Activated CD4-positive, alpha-beta T cell treated with anti-CD3 and anti-CD28 coated beads for 36 hours (primary cell): ENCODE data around the gene TYSND1. TPM values are rescaled to one million over a fixed set of nuclear protein-coding genes. Genes with fewer than 3 reads are reported as not detected.
"Not testable (repeated sequence)": the region's sequence is repeated elsewhere in the genome, so short reads cannot be mapped to it uniquely, and the experiment has no call there.

ENCODE experiments used
- ATAC-seq: fragments of 200-7000 bp; cut with Tn5 transposase; one replicate; pipeline ENCODE4 v1.10.0; 2021; ENCODE audit warnings: mild to moderate bottlenecking, moderate library complexity
- CTCF ChIA-PET: fragments of 350-600 bp; sonication (Branson Sonifier 250); formaldehyde crosslinking; loops from one replicate; lab custom pipeline; 2021; ENCODE audit warnings: antibody characterized with exemption; lab: Charles Lee
- POLR2A ChIA-PET: fragments of 350-600 bp; sonication (Branson Sonifier 250); formaldehyde crosslinking; loops from one replicate; lab custom pipeline; 2021; ENCODE audit warnings: antibody characterized with exemption, inconsistent platforms; lab: Charles Lee
- DNase-seq: peaks from one replicate; pipeline ENCODE4 v3.0.0-alpha.2; 2020
- H3K27ac Mint-ChIP-seq: one replicate; pipeline ENCODE4 v1.8.0; 2021; ENCODE audit warnings: mixed read lengths
- H3K27me3 Mint-ChIP-seq: one replicate; pipeline ENCODE4 v1.8.0; 2021; ENCODE audit warnings: mixed read lengths
- H3K36me3 Mint-ChIP-seq: one replicate; pipeline ENCODE4 v1.8.0; 2021; ENCODE audit warnings: low read depth, mixed read lengths
- H3K4me1 Mint-ChIP-seq: one replicate; pipeline ENCODE4 v1.8.0; 2021; ENCODE audit warnings: mixed read lengths
- H3K4me3 Mint-ChIP-seq: one replicate; pipeline ENCODE4 v1.8.0; 2021; ENCODE audit warnings: mild to moderate bottlenecking, moderate library complexity, mixed read lengths
- H3K9me3 Mint-ChIP-seq: one replicate; pipeline ENCODE4 v1.8.0; 2021; ENCODE audit warnings: low read depth, mixed read lengths
- intact Hi-C, 2 experiments: fragments of 100-400 bp; cut with DNase I in 1 of 2; cut with micrococcal nuclease in 1 of 2; formaldehyde crosslinking; loops; one replicate each; pipeline versions ENCODE4 v1.14.2 to v1.15.1; 2022 to 2024; cut with DNase I, micrococcal nuclease
- total RNA-seq, 2 experiments: library from RNA; stranded (reverse); gene quantifications; one replicate each; pipeline ENCODE4 v1.2.3, GENCODE V29; 2021

Gene TYSND1
- total RNA-seq, 2 experiments from 2014 or later, result 11.5 to 14.9 TPM

DNA sequence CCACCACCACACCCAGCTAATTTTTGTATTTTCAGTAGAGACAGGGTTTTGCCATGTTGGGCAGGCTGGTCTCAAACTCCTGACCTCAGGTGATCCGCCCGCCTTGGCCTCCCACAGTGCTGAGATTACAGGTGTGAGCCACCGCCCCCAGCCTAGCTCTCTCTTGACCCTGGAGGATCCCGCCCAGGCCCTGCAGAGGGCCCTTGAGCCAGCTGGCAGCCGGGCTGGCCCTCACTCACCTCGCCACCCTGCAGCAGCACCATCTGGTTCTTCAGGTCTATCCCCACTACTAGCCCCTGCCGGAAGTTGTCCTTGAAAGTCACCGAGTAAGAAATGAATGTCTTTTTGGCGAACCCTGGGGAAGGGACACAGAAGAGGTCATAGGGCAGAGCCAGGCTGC is 23.3 kb downstream of the TYSND1 start:
- DNase-seq, H3K27me3 Mint-ChIP-seq, CTCF ChIA-PET, intact Hi-C loops, H3K4me3 Mint-ChIP-seq, H3K36me3 Mint-ChIP-seq, H3K27ac Mint-ChIP-seq, H3K4me1 Mint-ChIP-seq, ATAC-seq, H3K9me3 Mint-ChIP-seq, POLR2A ChIA-PET: not testable (repeated sequence)

DNA sequence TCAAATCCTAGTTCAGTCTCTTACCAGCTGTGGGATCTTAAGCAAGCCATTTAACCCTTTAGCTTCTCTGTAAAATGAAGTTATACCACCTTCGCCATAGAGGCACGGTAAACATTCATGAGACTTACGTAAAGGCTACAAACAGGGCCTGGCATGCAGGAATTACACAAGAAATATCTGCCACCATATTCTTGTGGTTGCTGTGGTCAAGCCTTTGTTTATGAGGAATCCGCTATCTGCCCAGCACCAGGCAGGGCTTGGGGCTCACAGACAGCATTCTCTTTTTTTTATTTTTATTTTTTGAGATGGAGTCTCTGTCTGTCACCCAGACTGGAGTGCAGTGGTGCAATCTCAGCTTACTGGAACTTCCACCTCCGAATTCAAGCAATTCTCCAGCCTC is 23.8 kb downstream of the TYSND1 start:
- no peak overlapping the region for H3K4me3 Mint-ChIP-seq

DNA sequence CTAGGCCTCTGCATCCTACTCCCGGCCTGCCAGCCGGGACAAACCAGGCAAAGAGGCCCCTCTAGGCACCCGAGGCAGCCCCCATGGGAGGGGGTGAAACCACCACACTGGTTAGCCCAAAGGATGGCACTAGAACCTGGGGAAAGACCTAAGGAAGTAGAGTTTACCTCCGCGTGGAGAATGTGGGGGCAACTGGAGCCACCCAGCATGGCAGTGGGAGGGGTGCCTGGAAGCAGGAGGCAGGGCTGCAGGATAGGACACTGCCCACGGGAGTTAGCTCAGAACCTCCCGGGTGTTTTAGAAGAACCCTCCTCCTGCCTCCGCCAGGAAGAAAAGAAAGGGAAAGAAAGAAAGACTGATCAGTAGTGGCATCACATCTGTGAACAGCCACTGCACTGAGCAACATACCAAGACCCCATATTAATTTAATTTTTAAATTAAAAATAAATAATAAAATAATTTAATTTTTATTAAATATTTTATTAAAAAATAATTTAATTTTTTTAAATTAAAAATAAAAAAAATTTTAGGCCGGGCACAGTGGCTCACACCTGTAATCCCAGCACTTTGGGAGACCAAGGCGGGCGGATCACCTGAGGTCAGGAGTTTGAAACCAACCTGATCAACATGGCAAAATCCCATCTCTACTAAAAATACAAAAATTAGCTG is 25.1 kb downstream of the TYSND1 start:
- no peak for ATAC-seq

More for the DNA sequence above, 23.8 kb downstream of the TYSND1 start:
- ATAC-seq (no peak), DNase-seq (no peak)
- no peaks in the 10 kb centered on the region for H3K4me1 Mint-ChIP-seq
- intact Hi-C loops, result no loop called here
- H3K27ac Mint-ChIP-seq, result no peak overlapping the region
- peaks cover 3% of the 10 kb centered on the region for H3K36me3 Mint-ChIP-seq
- H3K9me3 Mint-ChIP-seq, result no peaks in the 10 kb centered on the region
- no peaks in the 10 kb centered on the region for H3K27me3 Mint-ChIP-seq
- ChIA-PET CTCF (interaction anchor here (0.6 to 1.5 kb wide), 3 partner anchors 25 to 256 kb away, joined by 3 read pairs; no protein-coding TSS in a partner anchor), POLR2A (no interaction called here)

DNA sequence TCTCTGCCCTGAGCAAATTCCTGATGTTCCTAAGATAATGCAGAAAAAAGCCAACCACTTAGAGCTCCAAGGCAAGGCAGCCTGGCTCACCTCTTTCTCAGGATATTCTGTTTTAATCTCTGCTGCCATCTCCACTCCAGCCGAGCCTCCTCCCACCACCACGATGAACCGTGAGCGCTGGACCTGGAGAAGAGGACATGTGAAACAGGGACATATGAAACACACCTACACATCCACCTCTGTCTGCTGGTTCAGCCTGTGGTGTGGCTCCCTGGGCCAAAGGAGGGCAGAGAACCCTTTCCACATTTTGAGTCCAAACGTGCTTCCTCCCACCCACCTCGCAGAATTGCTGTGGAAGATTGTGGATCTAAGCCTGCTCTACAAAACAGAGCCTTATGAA is 26.1 kb downstream of the TYSND1 start:
- H3K36me3 Mint-ChIP-seq, result peaks cover 3% of the 10 kb centered on the region
- peaks cover 4% of the 10 kb centered on the region for H3K4me1 Mint-ChIP-seq
- no peak for ATAC-seq
- no peak overlapping the region for H3K27ac Mint-ChIP-seq
- intact Hi-C loops, result no loop called here
- CTCF ChIA-PET, result no interaction called here
- no peaks in the 10 kb centered on the region for H3K27me3 Mint-ChIP-seq
- DNase-seq, result no peak
- no peaks in the 10 kb centered on the region for H3K9me3 Mint-ChIP-seq
- POLR2A ChIA-PET, result no interaction called here
- no peak overlapping the region for H3K4me3 Mint-ChIP-seq

More for the DNA sequence above, 25.1 kb downstream of the TYSND1 start:
- intact Hi-C loops, result no loop called here
- ChIA-PET CTCF (interaction anchor here (1.5 kb wide), 1 partner anchor 26 kb away, joined by 3 read pairs; no protein-coding TSS in a partner anchor), POLR2A (no interaction called here)
- Mint-ChIP-seq H3K9me3 (no peaks in the 10 kb centered on the region), H3K27ac (no peak overlapping the region), H3K36me3 (peaks cover 3% of the 10 kb centered on the region), H3K27me3 (no peaks in the 10 kb centered on the region), H3K4me1 (no peaks in the 10 kb centered on the region), H3K4me3 (no peak overlapping the region)
- no peak for DNase-seq

DNA sequence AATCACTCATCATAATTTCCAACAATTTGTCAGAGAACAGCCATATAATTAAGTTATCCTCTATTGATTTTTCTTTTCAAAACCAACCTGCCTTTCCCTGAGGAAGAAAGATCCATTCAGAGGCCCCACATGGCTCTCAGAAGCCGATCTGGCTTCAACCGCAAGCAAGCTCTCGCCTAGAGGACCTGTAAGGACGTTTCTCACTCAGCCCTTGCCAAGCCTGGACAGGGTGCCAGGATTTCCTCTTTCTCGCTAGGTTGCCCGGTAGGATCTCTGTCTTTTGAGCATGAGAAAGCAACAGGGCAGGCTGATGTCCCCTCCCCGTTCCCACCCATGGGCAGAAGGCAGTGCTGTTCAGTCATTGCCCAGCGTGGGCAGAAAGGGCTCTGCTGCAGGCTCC is 26.9 kb downstream of the TYSND1 start:
- ChIA-PET CTCF (interaction anchor here (1.0 to 1.2 kb wide), 2 partner anchors 27 to 102 kb away, joined by 3 to 7 read pairs; partner anchors contain the start of gene TYSND1), POLR2A (no interaction called here)
- DNase-seq (no peak), ATAC-seq (no peak)
- intact Hi-C loops, result no loop called here
- Mint-ChIP-seq H3K4me3 (no peak overlapping the region), H3K27me3 (no peaks in the 10 kb centered on the region), H3K4me1 (peaks cover 4% of the 10 kb centered on the region), H3K27ac (no peak overlapping the region), H3K36me3 (peaks cover 3% of the 10 kb centered on the region), H3K9me3 (no peaks in the 10 kb centered on the region)

DNA sequence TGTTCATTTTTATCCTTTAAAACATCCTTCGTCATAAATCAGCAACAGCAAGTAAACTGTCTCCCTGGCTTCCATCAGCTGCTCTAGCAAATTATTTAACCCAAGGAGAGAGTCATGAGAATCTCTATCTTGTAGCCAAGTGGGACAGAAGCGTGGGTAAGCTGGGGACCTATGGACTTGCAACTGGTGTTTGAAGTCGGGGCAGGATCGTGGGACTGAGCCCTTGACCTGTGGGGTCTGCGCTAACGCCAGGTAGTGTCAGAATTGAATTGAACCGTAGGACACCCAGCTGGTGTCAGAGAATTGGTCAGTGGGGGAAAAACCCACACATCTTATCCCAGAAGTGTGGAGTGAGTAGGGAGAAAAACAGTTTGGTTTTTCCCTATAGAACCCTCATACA is 27.3 kb downstream of the TYSND1 start:
- POLR2A ChIA-PET, result no interaction called here
- CTCF ChIA-PET, result interaction anchor here (0.5 to 2.0 kb wide), 10 partner anchors 10 to 182 kb away, joined by 3 to 7 read pairs (median 3); partner anchors contain the start of gene TYSND1
- intact Hi-C loops, result no loop called here

DNA sequence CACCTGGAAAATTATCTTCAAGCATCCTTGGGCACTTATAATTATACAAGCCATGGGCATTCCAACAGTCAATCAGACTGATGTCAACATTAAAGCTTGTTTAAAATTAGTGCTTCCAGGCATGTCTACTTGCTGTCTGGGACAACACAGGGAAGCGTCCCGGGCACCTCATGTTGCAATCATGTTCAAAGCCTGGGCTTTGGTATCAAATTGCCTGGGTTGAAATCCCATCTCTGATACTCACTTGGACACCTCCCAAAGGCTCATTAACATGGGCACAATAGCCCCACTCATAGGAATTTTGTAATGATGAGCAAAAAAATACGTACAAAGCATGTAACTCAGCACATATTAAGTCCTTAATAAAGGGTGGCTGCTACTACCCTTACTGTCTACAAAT is 28.3 kb downstream of the TYSND1 start:
- Mint-ChIP-seq H3K36me3 (peaks cover 5% of the 10 kb centered on the region), H3K9me3 (no peaks in the 10 kb centered on the region), H3K4me3 (no peak overlapping the region), H3K27me3 (no peaks in the 10 kb centered on the region), H3K4me1 (peaks cover 4% of the 10 kb centered on the region), H3K27ac (no peak overlapping the region)
- POLR2A ChIA-PET, result no interaction called here
- intact Hi-C loops, result no loop called here
- DNase-seq, result no peak
- CTCF ChIA-PET, result interaction anchor here (0.6 to 2.0 kb wide), 13 partner anchors 9 to 246 kb away, joined by 3 to 7 read pairs (median 4); partner anchors contain the start of gene TYSND1
- ATAC-seq, result no peak

More for the DNA sequence above, 27.3 kb downstream of the TYSND1 start:
- DNase-seq, result no peak
- Mint-ChIP-seq H3K36me3 (peaks cover 3% of the 10 kb centered on the region), H3K4me1 (peaks cover 4% of the 10 kb centered on the region), H3K4me3 (no peak overlapping the region), H3K27ac (no peak overlapping the region), H3K9me3 (no peaks in the 10 kb centered on the region), H3K27me3 (no peaks in the 10 kb centered on the region)
- ATAC-seq, result no peak

DNA sequence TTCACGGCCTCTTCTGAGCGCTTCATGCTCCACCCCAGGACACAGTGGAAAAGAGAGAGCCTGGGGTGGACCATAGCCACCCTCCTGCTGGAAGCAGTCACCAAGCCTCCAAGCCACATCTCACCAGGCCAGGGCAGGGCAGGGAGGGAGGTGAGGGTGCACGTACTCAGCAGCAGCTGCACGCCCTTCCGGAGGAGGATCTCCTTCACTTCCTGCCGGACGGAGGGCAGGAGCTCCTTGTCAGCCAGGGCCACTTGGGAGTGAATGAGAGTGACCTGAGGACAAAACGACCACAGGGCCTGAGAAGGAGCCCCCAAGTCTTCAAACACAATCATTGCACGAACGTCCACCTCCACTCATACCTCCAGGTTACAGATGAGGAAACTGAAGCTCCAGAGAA is 28.9 kb downstream of the TYSND1 start:
- Mint-ChIP-seq H3K4me3 (no peak overlapping the region), H3K9me3 (no peaks in the 10 kb centered on the region), H3K4me1 (peaks cover 4% of the 10 kb centered on the region), H3K27me3 (no peaks in the 10 kb centered on the region), H3K36me3 (peaks cover 5% of the 10 kb centered on the region), H3K27ac (no peak overlapping the region)
- POLR2A ChIA-PET, result no interaction called here
- intact Hi-C loops, result no loop called here
- ATAC-seq (no peak), DNase-seq (no peak)
- CTCF ChIA-PET, result interaction anchor here (0.6 to 3.4 kb wide), 10 partner anchors 9 to 247 kb away, joined by 3 to 26 read pairs (median 4); partner anchors contain the start of gene TYSND1

DNA sequence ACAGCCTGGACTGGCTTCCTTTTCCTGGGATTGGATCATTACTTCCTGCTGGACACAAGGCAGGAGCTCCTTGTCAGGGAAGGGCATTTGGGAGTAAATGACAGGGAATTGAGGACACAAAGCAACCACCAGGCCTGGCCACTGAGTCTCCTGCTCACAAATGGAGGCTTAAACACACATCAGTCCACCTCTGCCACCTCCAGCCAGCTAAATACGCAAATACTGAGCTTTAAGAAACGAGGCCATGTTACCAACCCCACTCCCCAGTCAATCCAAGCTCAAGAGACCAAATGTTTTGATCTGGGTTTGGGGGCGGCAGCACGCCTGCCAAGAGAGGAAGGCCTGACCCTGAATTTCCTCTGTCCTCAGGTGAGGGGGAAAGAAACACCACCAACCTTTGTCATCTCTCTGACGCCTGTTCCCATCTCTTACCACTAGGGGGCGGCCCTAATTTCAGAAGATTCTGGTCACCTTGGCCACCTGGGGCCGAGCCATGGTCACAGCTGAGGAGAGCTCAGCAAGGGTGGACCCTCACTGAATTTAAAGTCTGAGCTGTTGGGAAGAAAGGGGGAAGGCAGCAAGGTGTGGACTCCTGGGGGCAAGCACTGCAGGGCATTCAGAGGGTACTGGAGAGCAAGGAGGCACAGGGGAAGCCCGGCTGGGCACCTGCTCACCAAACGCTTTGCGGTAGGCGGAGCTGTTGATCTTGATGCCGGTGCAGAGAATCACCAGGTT is 30.4 kb downstream of the TYSND1 start:
- CTCF ChIA-PET, result interaction anchor here (0.5 to 3.4 kb wide), 44 partner anchors 9 to 717 kb away, joined by 3 to 37 read pairs (median 4); partner anchors contain the start of genes MACROH2A2, NODAL and TYSND1
- H3K27me3 Mint-ChIP-seq, result no peaks in the 10 kb centered on the region
- ATAC-seq, result peak; percentile 88
- peak; percentile 71 for DNase-seq
- intact Hi-C loops, result loop anchor here in 1 of 2 experiments (1.0 kb wide), 2 partner anchors 30 to 248 kb away; partner anchors contain the start of gene TYSND1
- POLR2A ChIA-PET, result no interaction called here
- H3K4me1 Mint-ChIP-seq, result peaks cover 4% of the 10 kb centered on the region
- H3K36me3 Mint-ChIP-seq, result peaks cover 3% of the 10 kb centered on the region
- no peaks in the 10 kb centered on the region for H3K9me3 Mint-ChIP-seq
- no peak overlapping the region for H3K27ac Mint-ChIP-seq
- H3K4me3 Mint-ChIP-seq, result no peak overlapping the region

DNA sequence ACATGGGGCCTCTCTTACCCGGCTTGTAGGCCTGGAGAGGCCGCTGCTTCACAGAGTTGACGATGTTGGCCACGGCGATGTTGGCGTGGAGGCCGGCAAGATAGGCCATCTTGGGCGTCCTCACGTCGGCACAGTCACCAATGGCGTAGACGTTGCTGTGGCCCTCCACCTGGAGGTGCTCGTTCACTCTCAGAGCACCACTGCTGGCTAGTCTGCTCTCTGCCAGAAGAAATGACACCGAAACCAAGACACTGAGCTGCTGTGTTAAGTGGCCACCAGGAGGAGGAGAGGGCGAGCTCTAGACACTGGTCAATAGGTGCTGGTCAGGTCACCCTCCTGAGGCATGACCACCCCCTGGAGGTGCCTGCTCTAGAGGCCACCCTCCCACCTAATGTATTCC is 31.6 kb downstream of the TYSND1 start:
- no peak for DNase-seq
- intact Hi-C loops, result no loop called here
- Mint-ChIP-seq H3K36me3 (peaks cover 3% of the 10 kb centered on the region), H3K4me3 (no peak overlapping the region), H3K4me1 (peaks cover 4% of the 10 kb centered on the region), H3K27me3 (no peaks in the 10 kb centered on the region), H3K9me3 (no peaks in the 10 kb centered on the region), H3K27ac (no peak overlapping the region)
- POLR2A ChIA-PET, result no interaction called here
- CTCF ChIA-PET, result interaction anchor here (1.2 to 3.4 kb wide), 10 partner anchors 11 to 326 kb away, joined by 4 to 37 read pairs (median 10); partner anchors contain the start of genes NODAL and TYSND1
- ATAC-seq, result no peak

DNA sequence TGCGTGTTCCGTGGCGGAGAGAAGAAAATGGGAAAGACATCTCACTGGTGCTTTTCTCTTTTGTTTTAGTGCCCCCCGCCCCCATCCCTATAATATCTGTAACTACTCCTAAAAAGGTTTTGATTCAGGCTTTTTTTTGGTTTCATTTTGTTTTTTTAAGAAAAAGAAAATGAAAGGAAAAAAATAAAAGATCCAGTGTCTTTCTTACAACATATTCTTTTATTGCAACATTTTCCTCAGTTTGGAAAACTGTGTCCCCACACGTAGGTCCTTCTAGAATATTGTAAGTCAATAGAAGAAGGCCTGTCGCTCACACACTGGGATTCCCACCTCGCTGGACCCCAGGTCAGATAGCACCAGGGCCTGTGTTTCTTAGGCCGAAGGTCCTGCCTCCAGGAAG is 34.4 kb downstream of the TYSND1 start:
- H3K36me3 Mint-ChIP-seq, result peaks cover 3% of the 10 kb centered on the region
- ChIA-PET POLR2A (no interaction called here), CTCF (interaction anchor here (0.6 to 1.6 kb wide), 2 partner anchors 110 to 212 kb away, joined by 3 to 4 read pairs; no protein-coding TSS in a partner anchor)
- H3K9me3 Mint-ChIP-seq, result no peaks in the 10 kb centered on the region
- ATAC-seq (no peak), DNase-seq (no peak)
- H3K4me1 Mint-ChIP-seq, result peaks cover 6% of the 10 kb centered on the region
- no peaks in the 10 kb centered on the region for H3K27me3 Mint-ChIP-seq
- intact Hi-C loops, result no loop called here
- peak overlapping the region; percentile 24 for H3K27ac Mint-ChIP-seq
- no peak overlapping the region for H3K4me3 Mint-ChIP-seq
